ENCODE data around the gene NR5A1.

Gene NR5A1

DNA sequence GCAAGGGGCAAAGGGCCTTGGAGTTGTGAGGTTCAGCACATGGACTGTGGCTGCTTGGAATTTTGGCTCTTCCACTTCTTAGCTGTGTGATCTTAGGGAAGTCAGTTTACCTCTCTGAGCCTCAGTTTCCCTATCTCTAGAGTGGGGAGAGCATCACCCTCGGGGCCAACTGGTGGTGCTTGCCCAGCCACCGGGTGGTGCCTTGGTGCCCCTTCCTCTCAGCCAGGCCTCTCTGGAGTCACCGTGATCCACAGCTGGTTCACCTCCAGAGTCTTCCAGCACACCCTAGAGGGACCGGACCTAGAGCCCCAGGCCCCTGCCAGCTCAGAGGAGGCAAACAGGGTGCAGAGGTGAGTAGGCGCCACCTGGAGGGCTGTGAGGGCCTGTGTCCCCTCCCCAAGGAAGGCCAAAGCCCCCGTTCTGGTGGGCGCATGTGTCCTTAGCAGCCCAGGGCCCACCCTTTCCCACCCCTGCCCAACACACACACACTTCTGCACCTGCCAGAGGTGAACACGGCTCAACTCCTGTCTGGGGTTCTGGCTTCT lies 49.2 kb downstream of the NR5A1 start:
- Histone ChIP-seq H3K4me3 (ENCODE audit: extremely low read depth, insufficient read depth, low read length, poor library complexity, severe bottlenecking) (no peak overlapping the region), H3K36me3 (ENCODE audit: control insufficient read depth, insufficient read depth, low read length) (no peaks in the 10 kb centered on the region), H3K4me1 (ENCODE audit: control insufficient read depth, insufficient read depth, low read length, poor library complexity, severe bottlenecking) (no peaks in the 10 kb centered on the region), H3K27ac (ENCODE audit: low read depth, low read length, severe bottlenecking) (no peak overlapping the region), H3K9me3 (ENCODE audit: control insufficient read depth, low read length) (no peaks in the 10 kb centered on the region)
- 84 to 87% methylated on average over 6 to 8 of the region's 8 CpGs for WGBS, 2 experiments (ENCODE audit: insufficient coverage in 2 of 2)

DNA sequence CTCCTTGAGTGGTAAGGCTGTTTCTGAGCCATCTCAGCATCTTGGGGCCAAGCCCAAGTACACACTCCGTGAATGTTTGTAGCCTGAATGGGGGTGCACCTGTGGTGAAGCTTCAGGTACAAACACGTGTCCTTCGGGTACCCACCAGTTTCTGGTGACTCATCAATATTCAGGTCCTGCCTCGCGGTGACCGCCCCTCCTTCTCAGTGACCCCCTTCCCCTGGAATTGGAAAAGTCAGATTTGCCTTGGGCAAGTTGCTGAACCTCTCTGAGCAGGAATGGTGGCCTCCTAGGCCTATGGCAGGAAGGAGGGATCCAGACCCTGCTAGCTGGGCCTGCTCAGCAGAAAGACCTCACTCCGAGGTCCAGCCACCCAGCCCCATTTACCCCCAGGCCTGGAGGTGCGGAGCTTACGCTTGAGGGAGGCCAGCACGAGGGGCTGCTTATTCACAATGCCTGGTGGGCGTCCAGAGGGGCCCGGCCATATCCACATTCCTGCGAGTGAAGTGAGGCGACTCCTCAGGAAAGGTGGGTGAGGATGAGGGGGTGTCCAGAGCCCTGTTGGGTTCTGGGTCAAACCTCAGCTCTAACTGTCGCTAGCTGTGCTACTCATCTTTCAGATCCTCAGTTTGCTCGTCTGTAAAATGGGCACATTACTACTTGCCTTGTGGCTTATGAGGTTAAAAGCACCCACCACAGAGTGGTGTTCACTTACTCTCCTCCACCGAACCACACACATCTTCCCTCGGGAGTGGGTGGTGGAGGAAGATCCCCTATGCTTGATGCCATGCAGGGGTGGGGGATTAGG lies 49.9 kb downstream of the NR5A1 start:
- Histone ChIP-seq H3K27ac (ENCODE audit: low read depth, low read length, severe bottlenecking) (no peak overlapping the region), H3K36me3 (ENCODE audit: control insufficient read depth, insufficient read depth, low read length) (no peaks in the 10 kb centered on the region), H3K9me3 (ENCODE audit: control insufficient read depth, low read length) (no peaks in the 10 kb centered on the region), H3K4me3 (ENCODE audit: extremely low read depth, insufficient read depth, low read length, poor library complexity, severe bottlenecking) (no peak overlapping the region), H3K4me1 (ENCODE audit: control insufficient read depth, insufficient read depth, low read length, poor library complexity, severe bottlenecking) (no peaks in the 10 kb centered on the region)
- 90 to 91% methylated on average over 11 to 14 of the region's 18 CpGs for WGBS, 2 experiments (ENCODE audit: insufficient coverage in 2 of 2)

DNA sequence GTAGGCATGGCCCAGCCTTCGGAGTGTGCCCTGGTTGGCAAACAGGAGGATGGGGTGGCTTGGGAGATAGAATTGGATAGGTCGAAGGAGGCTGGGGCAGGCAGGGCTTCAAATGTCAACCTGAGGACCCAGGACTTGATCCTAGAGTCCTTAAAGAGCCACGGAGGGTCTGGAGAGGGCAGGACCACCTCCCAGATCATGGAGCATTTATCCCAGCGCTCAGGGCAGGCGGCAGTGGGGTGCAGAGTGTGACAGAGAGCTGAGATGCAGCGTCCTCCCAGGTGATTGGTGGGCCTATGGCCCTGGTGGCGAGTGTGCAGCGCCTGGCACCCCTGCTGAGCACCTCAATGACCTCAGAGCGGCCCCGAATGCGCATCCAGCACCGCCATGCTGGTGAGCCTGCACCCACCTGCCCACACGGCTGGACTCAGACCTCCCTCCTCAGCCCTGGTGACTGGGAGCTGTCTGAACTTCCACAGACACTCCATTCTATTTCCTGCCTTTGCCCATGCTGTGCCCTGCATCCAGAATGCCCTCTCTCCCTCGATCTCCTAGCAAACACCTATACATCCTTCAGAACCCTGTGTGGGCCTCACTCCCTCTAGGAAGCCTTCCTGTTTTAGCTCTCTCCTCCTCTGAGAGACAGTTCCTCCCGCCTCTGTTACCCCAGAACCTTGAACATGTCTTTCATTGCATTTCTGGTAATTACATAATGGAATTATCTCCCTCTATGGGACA lies 50.7 kb downstream of the NR5A1 start:
- H3K4me1 ChIP-seq (ENCODE audit: control insufficient read depth, insufficient read depth, low read length, poor library complexity, severe bottlenecking): no peaks in the 10 kb centered on the region
- H3K9me3 ChIP-seq (ENCODE audit: control insufficient read depth, low read length): no peaks in the 10 kb centered on the region
- no peak overlapping the region for H3K27ac ChIP-seq (ENCODE audit: low read depth, low read length, severe bottlenecking)
- WGBS, 2 experiments (ENCODE audit: insufficient coverage in 2 of 2): 73 to 80% methylated on average over 11 to 14 of the region's 15 CpGs
- no peak overlapping the region for H3K4me3 ChIP-seq (ENCODE audit: extremely low read depth, insufficient read depth, low read length, poor library complexity, severe bottlenecking)
- no peaks in the 10 kb centered on the region for H3K36me3 ChIP-seq (ENCODE audit: control insufficient read depth, insufficient read depth, low read length)

DNA sequence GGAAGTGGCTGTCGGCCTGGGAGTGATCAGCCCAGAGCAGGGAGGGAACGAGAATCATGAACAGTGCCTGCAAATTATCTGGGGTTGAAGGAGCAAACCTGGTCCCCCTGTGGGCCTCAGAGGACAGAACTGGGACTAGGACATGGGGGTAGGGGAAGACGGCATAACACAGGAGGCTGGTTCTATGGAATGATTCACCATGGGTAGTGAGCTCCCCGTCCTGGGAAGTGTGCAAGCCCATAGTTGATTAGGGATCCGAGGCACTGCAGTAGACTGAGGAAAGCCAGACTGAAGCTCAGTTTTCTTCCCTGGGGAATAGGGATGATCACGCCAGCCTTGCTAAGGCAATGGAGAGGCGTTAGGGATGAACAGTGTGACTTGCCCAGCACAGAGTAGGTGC lies 51.4 kb downstream of the NR5A1 start:
- WGBS, 2 experiments (ENCODE audit: insufficient coverage in 2 of 2): 72% methylated on average over 6 of the region's 7 CpGs

DNA sequence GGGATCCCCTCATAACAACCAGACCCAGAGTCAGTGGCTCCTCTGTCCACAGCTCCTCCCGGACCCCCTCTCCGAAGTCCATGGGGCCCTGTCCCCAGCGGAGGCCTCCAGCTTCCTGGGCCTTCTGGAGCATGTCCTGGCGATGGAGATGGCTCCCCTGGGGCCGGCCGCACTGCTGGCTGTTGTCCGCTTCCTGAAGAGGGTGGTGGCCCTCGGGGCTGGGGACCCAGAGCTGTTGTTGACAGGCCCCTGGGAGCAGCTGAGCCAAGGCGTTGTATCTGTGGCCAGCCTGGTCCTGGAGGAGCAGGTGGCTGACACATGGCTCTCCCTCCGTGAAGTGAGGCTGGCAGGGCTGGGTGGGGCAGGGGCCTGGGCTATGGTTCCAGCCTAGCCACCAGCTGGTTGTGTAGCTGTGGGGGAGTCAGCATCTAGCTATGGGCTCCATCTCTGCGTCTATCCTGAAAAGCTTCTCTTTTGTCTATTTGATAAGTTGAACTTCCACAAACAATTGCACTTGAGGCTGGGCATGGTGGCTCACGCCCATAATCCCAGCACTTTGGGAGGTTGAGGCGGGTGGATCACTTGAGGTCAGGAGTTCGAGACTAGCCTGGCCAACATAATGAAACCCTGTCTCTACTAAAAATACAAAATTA lies 52.3 kb downstream of the NR5A1 start:
- H3K4me3 ChIP-seq (ENCODE audit: extremely low read depth, insufficient read depth, low read length, poor library complexity, severe bottlenecking): no peak overlapping the region
- no peak overlapping the region for H3K27ac ChIP-seq (ENCODE audit: low read depth, low read length, severe bottlenecking)
- WGBS, 2 experiments (ENCODE audit: insufficient coverage in 2 of 2): 95 to 96% methylated on average over 10 to 13 of the region's 14 CpGs
- H3K36me3 ChIP-seq (ENCODE audit: control insufficient read depth, insufficient read depth, low read length): no peaks in the 10 kb centered on the region
- peaks cover 6% of the 10 kb centered on the region for H3K4me1 ChIP-seq (ENCODE audit: control insufficient read depth, insufficient read depth, low read length, poor library complexity, severe bottlenecking)
- no peaks in the 10 kb centered on the region for H3K9me3 ChIP-seq (ENCODE audit: control insufficient read depth, low read length)

More for the DNA sequence above, 51.4 kb downstream of the NR5A1 start:
- H3K27ac ChIP-seq (ENCODE audit: low read depth, low read length, severe bottlenecking): no peak overlapping the region
- peaks cover 3% of the 10 kb centered on the region for H3K4me1 ChIP-seq (ENCODE audit: control insufficient read depth, insufficient read depth, low read length, poor library complexity, severe bottlenecking)
- H3K4me3 ChIP-seq (ENCODE audit: extremely low read depth, insufficient read depth, low read length, poor library complexity, severe bottlenecking): no peak overlapping the region
- no peaks in the 10 kb centered on the region for H3K9me3 ChIP-seq (ENCODE audit: control insufficient read depth, low read length)
- no peaks in the 10 kb centered on the region for H3K36me3 ChIP-seq (ENCODE audit: control insufficient read depth, insufficient read depth, low read length)

DNA sequence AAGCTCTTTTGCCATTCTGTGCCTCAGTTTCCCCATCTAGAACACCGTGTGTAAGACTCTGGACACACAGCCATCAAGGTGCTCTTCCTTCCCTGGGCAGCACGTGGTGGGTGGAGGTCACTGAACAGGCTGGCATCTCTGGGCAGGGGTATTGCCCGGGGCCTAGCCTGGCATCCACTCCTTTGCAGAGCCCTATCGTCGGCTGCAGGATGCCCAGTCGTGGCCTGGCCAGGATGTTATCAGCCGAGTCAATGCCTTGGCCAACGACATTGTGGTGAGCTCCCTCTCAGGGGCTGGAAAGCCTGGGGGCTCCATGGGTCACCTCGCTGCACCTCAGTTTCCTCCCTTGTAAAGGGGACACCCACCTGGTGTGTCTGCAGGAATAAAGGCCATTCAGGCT lies 52.9 kb downstream of the NR5A1 start:
- no peaks in the 10 kb centered on the region for H3K36me3 ChIP-seq (ENCODE audit: control insufficient read depth, insufficient read depth, low read length)
- peaks cover 6% of the 10 kb centered on the region for H3K4me1 ChIP-seq (ENCODE audit: control insufficient read depth, insufficient read depth, low read length, poor library complexity, severe bottlenecking)
- 90% methylated on average over 8 to 9 of the region's 9 CpGs for WGBS, 2 experiments (ENCODE audit: insufficient coverage in 2 of 2)
- no peak overlapping the region for H3K27ac ChIP-seq (ENCODE audit: low read depth, low read length, severe bottlenecking)
- H3K4me3 ChIP-seq (ENCODE audit: extremely low read depth, insufficient read depth, low read length, poor library complexity, severe bottlenecking): no peak overlapping the region
- no peaks in the 10 kb centered on the region for H3K9me3 ChIP-seq (ENCODE audit: control insufficient read depth, low read length)

DNA sequence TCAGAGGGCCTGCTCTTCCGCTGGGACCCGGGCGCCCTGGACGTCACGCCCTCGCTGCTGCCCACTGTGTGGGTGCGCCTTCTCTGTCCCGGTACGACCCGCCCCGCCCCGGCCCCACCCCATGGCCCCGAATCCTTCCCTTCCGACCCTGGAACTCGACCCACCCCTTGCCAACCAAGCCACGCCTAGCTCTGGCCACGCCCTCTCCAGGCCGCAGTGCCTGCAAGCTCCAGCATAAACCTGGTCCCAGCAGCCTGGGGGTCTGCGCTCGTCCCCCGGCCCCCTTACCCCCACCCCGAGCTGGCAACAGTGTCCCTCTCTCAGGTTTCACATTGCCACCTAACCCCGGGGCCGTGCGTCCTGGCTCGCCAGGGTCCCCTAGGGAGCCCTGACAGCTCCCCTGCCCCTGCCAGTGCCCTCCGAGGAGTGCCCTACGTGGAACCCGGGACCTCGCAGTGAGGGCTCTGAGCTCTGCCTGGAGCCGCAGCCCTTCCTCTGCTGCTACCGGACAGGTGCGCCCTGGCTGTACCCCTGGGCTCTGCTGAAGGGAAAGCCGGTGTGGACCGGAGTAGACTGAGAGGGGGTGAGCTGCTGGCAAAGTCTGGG lies 53.5 kb downstream of the NR5A1 start:
- no peaks in the 10 kb centered on the region for H3K9me3 ChIP-seq (ENCODE audit: control insufficient read depth, low read length)
- peaks cover 6% of the 10 kb centered on the region for H3K4me1 ChIP-seq (ENCODE audit: control insufficient read depth, insufficient read depth, low read length, poor library complexity, severe bottlenecking)
- WGBS, 2 experiments (ENCODE audit: insufficient coverage in 2 of 2): 53 to 66% methylated on average over 14 to 24 of the region's 35 CpGs
- H3K36me3 ChIP-seq (ENCODE audit: control insufficient read depth, insufficient read depth, low read length): no peaks in the 10 kb centered on the region
- H3K27ac ChIP-seq (ENCODE audit: low read depth, low read length, severe bottlenecking): no peak overlapping the region
- peak overlapping the region; percentile 23 for H3K4me3 ChIP-seq (ENCODE audit: extremely low read depth, insufficient read depth, low read length, poor library complexity, severe bottlenecking)

DNA sequence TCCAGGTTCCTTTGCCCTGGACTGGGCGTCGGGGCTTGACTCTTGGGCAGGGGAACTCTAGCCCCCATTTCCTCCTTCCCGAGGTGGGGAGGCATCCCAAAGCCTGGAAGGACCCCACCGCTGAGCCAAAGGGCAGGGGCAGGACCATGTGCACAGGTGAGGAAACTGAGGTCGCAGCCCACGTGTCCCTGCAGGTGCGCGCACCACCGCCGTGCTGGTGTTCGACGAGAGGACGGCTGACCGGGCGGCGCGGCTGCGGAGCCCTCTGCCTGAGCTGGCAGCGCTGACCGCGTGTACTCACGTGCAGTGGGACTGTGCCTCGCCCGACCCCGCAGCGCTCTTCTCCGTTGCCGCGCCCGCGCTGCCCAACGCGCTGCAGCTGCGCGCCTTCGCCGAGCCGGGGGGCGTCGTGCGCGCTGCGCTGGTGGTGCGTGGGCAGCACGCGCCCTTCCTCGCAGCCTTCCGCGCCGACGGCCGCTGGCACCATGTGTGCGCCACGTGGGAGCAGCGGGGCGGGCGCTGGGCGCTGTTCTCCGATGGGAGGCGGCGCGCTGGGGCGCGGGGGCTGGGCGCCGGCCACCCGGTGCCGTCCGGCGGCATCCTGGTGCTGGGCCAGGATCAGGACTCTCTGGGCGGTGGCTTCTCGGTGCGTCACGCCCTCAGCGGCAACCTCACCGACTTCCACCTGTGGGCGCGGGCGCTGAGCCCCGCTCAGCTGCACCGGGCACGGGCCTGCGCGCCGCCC lies 54.2 kb downstream of the NR5A1 start:
- WGBS, 2 experiments (ENCODE audit: insufficient coverage in 2 of 2): 61 to 69% methylated on average over 71 to 82 of the region's 85 CpGs
- Histone ChIP-seq H3K4me1 (ENCODE audit: control insufficient read depth, insufficient read depth, low read length, poor library complexity, severe bottlenecking) (peaks cover 6% of the 10 kb centered on the region), H3K4me3 (ENCODE audit: extremely low read depth, insufficient read depth, low read length, poor library complexity, severe bottlenecking) (peak overlapping the region; percentile 23), H3K27ac (ENCODE audit: low read depth, low read length, severe bottlenecking) (no peak overlapping the region), H3K9me3 (ENCODE audit: control insufficient read depth, low read length) (no peaks in the 10 kb centered on the region), H3K36me3 (ENCODE audit: control insufficient read depth, insufficient read depth, low read length) (no peaks in the 10 kb centered on the region)

DNA sequence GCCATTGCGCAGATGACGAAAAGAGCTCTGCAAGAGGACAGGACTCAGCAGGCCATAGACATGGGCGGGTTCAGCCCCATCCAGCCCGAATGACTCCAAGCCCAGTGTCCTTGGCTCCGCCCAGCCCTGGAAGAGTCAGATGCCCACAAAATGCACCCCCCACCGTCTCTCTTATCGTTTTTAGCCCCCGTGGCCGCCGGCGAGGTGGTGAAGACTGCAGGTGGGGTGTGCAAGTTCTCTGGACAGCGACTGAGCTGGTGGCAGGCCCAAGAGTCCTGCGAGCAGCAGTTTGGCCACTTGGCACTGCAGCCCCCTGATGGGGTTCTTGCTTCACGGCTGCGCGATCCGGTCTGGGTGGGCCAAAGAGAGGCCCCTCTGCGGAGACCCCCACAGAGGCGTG lies 54.9 kb downstream of the NR5A1 start:
- Histone ChIP-seq H3K4me1 (ENCODE audit: control insufficient read depth, insufficient read depth, low read length, poor library complexity, severe bottlenecking) (peaks cover 6% of the 10 kb centered on the region), H3K27ac (ENCODE audit: low read depth, low read length, severe bottlenecking) (no peak overlapping the region), H3K9me3 (ENCODE audit: control insufficient read depth, low read length) (no peaks in the 10 kb centered on the region), H3K4me3 (ENCODE audit: extremely low read depth, insufficient read depth, low read length, poor library complexity, severe bottlenecking) (no peak overlapping the region), H3K36me3 (ENCODE audit: control insufficient read depth, insufficient read depth, low read length) (no peaks in the 10 kb centered on the region)
- WGBS, 2 experiments (ENCODE audit: insufficient coverage in 2 of 2): 85 to 92% methylated on average over 12 to 19 of the region's 19 CpGs

Data from mesodermal cell (in vitro differentiated cells).